A549 (cell line): ENCODE data around the gene CDH2. TPM values are rescaled to one million over a fixed set of nuclear protein-coding genes. Genes with fewer than 3 reads are reported as not detected.
A peak's percentile ranks its signal among the peaks of the same experiment; 100 is the strongest.

ENCODE experiments used
- ATAC-seq, 2 experiments: fragments of 200-7000 bp in 1 of 2; fragments of >200 bp in 1 of 2; cut with Nextera tagmentation in 1 of 2; cut with Tn5 transposase in 1 of 2; 3 replicates each; pipeline versions ENCODE4 v1.8.0 to v1.9.1; 2018 to 2020; ENCODE audit warnings: mild to moderate bottlenecking in 1 of 2, moderate library complexity in 1 of 2
- CTCF ChIA-PET: fragments of 300-600 bp; sonication (Branson Sonifier 250); formaldehyde crosslinking; extraction: SDS; loops from one replicate; lab custom pipeline; 2021; ENCODE audit warnings: antibody characterized with exemption, inconsistent platforms; lab: Yijun Ruan, JAX
- POLR2A ChIA-PET: fragments of 350-600 bp; formaldehyde crosslinking; extraction: SDS; loops from one replicate; lab custom pipeline; 2021; ENCODE audit warnings: antibody characterized with exemption, inconsistent platforms; lab: Yijun Ruan, JAX
- DNase-seq, 2 experiments: peaks; one replicate each; pipeline versions ENCODE4 v3.0.0 to v3.0.0-alpha.2; 2011 to 2016; ENCODE audit warnings: low read depth in 1 of 2, low spot score in 1 of 2
- FAIRE-seq: peaks from 2 replicates; lab custom pipeline; 2011; peaks lifted over from hg19 to GRCh38; lab: Jason Lieb, UNC
- H3K27ac ChIP-seq, 2 experiments: fragments of >200 bp; sonication (Bioruptor Twin); formaldehyde crosslinking; 3 replicates each; pipeline ENCODE4 v1.5.1; 2016 to 2017
- H3K4me1 ChIP-seq: fragments of >200 bp; sonication (Bioruptor Twin); formaldehyde crosslinking; 3 replicates; pipeline ENCODE4 v1.6.1; 2016
- H3K4me2 ChIP-seq: fragments of >200 bp; sonication (Bioruptor Twin); formaldehyde crosslinking; 3 replicates; pipeline ENCODE4 v1.6.1; 2016
- H3K4me3 ChIP-seq: fragments of >200 bp; sonication (Bioruptor Twin); formaldehyde crosslinking; 3 replicates; pipeline ENCODE4 v1.5.1; 2016
- H3K9me3 ChIP-seq: fragments of >200 bp; sonication (Bioruptor Twin); formaldehyde crosslinking; 3 replicates; pipeline ENCODE4 v1.6.1; 2016
- CHD2 ChIP-seq: fragments of 150-350 bp; IDR thresholded peaks from 2 replicates; pipeline ENCODE4 v1.6.1; 2014; ENCODE audit warnings: low read length; ENCODE audit not compliant: partially characterized antibody
- EP300 ChIP-seq, 2 experiments: fragments of >200 bp; sonication (Bioruptor Twin); formaldehyde crosslinking; IDR thresholded peaks; 2 replicates in 1 of 2; 3 replicates in 1 of 2; pipeline ENCODE4 v1.6.1; 2016 to 2017
- FOSB ChIP-seq: fragments of 250-450 bp; sonication (Bioruptor Pico); IDR thresholded peaks from 2 replicates; pipeline ENCODE4 v1.5.0; 2020; ENCODE audit warnings: mild to moderate bottlenecking, moderate library complexity
- FOSL2 ChIP-seq, 2 experiments: fragments of 450-650 bp in 1 of 2; fragments of >200 bp in 1 of 2; sonication (Bioruptor Twin) in 1 of 2; formaldehyde crosslinking; IDR thresholded peaks; 2 replicates each; pipeline versions ENCODE4 v1.5.0 to v1.6.1; 2016 to 2020; ENCODE audit warnings: mild to moderate bottlenecking in 1 of 2, moderate library complexity in 1 of 2
- KDM1A ChIP-seq: fragments of 200-600 bp; sonication (generic); IDR thresholded peaks from 2 replicates; pipeline ENCODE4 v1.6.1; 2016; ENCODE audit warnings: low read depth, mild to moderate bottlenecking
- MYC ChIP-seq: IDR thresholded peaks from 2 replicates; pipeline ENCODE4 v1.6.1; 2012; ENCODE audit warnings: mild to moderate bottlenecking, inconsistent platforms, low read length, improper control_type of control experiment, borderline replicate concordance
- NFE2L2 ChIP-seq: fragments of 150-350 bp; conservative IDR thresholded peaks from 2 replicates; pipeline ENCODE4 v1.6.1; 2014; ENCODE audit warnings: low read length
- PHF8 ChIP-seq: fragments of 200-600 bp; sonication (generic); IDR thresholded peaks from 2 replicates; pipeline ENCODE4 v1.6.1; 2016; ENCODE audit warnings: low read depth, mild to moderate bottlenecking, antibody characterized with exemption, moderate library complexity, borderline replicate concordance
- POLR2A ChIP-seq: IDR thresholded peaks from 2 replicates; pipeline ENCODE4 v1.6.1; 2012; ENCODE audit warnings: mild to moderate bottlenecking, low read length
- RFX5 ChIP-seq: fragments of 450-650 bp; IDR thresholded peaks from 2 replicates; pipeline ENCODE4 v1.7.1; 2014; ENCODE audit warnings: antibody characterized with exemption, mild to moderate bottlenecking, moderate library complexity
- SMC3 ChIP-seq: fragments of >200 bp; sonication (Bioruptor Twin); formaldehyde crosslinking; IDR thresholded peaks from 3 replicates; pipeline ENCODE4 v1.6.1; 2018; ENCODE audit warnings: inconsistent platforms
- ZSCAN20 ChIP-seq: fragments of 250-450 bp; sonication (Bioruptor Pico); IDR thresholded peaks from 2 replicates; pipeline ENCODE4 v1.8.0; 2022; ENCODE audit warnings: mild to moderate bottlenecking, moderate library complexity
- WGBS: methylation state at CpG from one replicate; pipeline ENCODE4 v1.1.6; 2017; ENCODE audit errors: missing lambda C conversion rate; 5-methylcytosine and 5-hydroxymethylcytosine counted together
- polyA plus RNA-seq, 4 experiments: library from polyadenylated mRNA; depleted of rRNA in 3 of 4; stranded (reverse); fragments of >200 nt; fragmentation: RNase III in 1 of 4; extraction: RNeasy Plus Mini Kit Qiagen cat#74134 plus additional on column Dnase treatment in 1 of 4; gene quantifications; 2 replicates in 3 of 4; 3 replicates in 1 of 4; pipeline ENCODE4 v1.2.3, GENCODE V29; 2011 to 2017
- TF ChIP-seq, protein P1 (sequence below): fragments of 150-350 bp; IDR thresholded peaks from 2 replicates; pipeline ENCODE4 v1.6.1; 2014; ENCODE audit warnings: low read depth, mild to moderate bottlenecking, low read length
- TF ChIP-seq, protein P2 (sequence below): fragments of 250-450 bp; sonication (Bioruptor Pico); IDR thresholded peaks from 2 replicates; pipeline ENCODE4 v1.5.0; 2020; ENCODE audit warnings: low read depth, mild to moderate bottlenecking, moderate library complexity
- TF ChIP-seq, protein P3 (sequence below): fragments of 200-600 bp; sonication (generic); IDR thresholded peaks from 2 replicates; pipeline ENCODE4 v1.6.1; 2016; ENCODE audit warnings: antibody characterized with exemption, mild to moderate bottlenecking, moderate library complexity
- TF ChIP-seq, protein P4 (sequence below): IDR thresholded peaks from 2 replicates; pipeline ENCODE4 v1.6.1; 2012

CDH2 gene
- polyA plus RNA-seq, 2 of the 4 experiments (the other 2 are of a cell fraction) = 54.0 to 71.9 TPM

DNA sequence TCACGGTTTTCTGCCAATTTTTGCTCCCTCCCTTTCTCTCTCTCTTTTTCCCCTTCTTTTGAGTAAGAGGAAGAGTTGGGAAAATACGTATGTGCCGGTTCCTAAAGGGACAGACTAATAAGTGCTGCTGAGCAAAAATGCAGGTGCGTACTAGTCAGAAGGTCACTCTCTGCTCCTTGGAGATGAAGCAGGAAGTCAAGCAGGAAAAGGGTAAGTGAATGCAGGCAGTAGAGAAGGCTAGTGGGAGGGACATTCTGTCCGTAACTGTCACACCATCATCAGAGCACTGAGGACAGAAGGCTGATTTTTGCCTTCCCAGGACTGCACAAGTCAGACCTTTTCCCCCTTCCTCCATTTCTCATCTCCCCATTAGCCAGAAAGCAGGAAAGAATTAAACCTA is 105.7 kb downstream of the CDH2 start:
- 51% methylated on average over 5 of the region's 5 CpGs for WGBS
- peak overlapping the region; percentile 9 to 69; a peak in 2 of 6 replicates for H3K27ac ChIP-seq
- no peak overlapping the region for H3K4me3 ChIP-seq
- peaks cover 43% of the 10 kb centered on the region for H3K4me1 ChIP-seq
- CTCF ChIA-PET = no interaction called here
- POLR2A ChIA-PET = no interaction called here
- H3K4me2 ChIP-seq = peak overlapping the region; percentile 34
- TF ChIP-seq, protein P1, sequence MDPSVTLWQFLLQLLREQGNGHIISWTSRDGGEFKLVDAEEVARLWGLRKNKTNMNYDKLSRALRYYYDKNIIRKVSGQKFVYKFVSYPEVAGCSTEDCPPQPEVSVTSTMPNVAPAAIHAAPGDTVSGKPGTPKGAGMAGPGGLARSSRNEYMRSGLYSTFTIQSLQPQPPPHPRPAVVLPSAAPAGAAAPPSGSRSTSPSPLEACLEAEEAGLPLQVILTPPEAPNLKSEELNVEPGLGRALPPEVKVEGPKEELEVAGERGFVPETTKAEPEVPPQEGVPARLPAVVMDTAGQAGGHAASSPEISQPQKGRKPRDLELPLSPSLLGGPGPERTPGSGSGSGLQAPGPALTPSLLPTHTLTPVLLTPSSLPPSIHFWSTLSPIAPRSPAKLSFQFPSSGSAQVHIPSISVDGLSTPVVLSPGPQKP = no peak
- TF ChIP-seq FOSL2 (IDR thresholded peaks at IDR 0.05) = no peak
- TF ChIP-seq FOSL2 (CRISPR knock-in tag; IDR thresholded peaks at IDR 0.05) = no peak
- TF ChIP-seq POLR2A = no peak
- no peak for TF ChIP-seq PHF8
- no peak for TF ChIP-seq NFE2L2
- no peak for TF ChIP-seq SMC3
- no peak for TF ChIP-seq CHD2
- TF ChIP-seq, protein P2, sequence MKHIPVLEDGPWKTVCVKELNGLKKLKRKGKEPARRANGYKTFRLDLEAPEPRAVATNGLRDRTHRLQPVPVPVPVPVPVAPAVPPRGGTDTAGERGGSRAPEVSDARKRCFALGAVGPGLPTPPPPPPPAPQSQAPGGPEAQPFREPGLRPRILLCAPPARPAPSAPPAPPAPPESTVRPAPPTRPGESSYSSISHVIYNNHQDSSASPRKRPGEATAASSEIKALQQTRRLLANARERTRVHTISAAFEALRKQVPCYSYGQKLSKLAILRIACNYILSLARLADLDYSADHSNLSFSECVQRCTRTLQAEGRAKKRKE (CRISPR knock-in tag) = no peak
- no peak for TF ChIP-seq FOSB (CRISPR knock-in tag)
- no peak for TF ChIP-seq MYC
- FAIRE-seq (no peak), ATAC-seq (peak in 1 of 2 experiments; percentile 45; a peak in 2 of 6 replicates), DNase-seq (no peak)
- H3K9me3 ChIP-seq = peaks cover 5% of the 10 kb centered on the region; the same call in 1 of the 3 replicates

DNA sequence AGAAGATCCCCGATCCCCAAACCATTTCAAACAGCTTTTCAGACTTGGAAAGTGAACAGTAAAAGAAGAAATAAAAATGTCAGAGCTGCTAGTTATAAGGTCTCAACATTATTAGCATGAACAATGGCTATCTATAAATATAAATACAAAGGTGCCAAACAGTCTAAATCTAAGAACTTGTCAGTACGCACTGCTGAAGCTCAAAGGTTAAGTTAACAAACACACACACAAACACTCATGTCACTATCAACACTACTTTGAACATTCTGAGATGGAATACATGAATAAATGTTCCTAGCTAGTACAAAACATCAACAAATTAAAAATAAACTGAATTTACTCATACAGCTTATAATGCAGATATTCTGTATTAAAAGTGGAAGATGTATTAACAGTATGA is 108.7 kb downstream of the CDH2 start:
- POLR2A ChIA-PET = no interaction called here
- TF ChIP-seq ZSCAN20 (CRISPR knock-in tag) (no peak), RFX5 (no peak), EP300 (IDR thresholded peaks at IDR 0.05) (no peak)
- CTCF ChIA-PET = no interaction called here
- Histone ChIP-seq H3K27ac (peak overlapping the region in 1 of 2 experiments; percentile 59; a peak in 2 of 6 replicates), H3K9me3 (peaks cover 5% of the 10 kb centered on the region; the same call in 1 of the 3 replicates), H3K4me3 (no peak overlapping the region), H3K4me2 (no peak overlapping the region), H3K4me1 (peaks cover 39% of the 10 kb centered on the region)
- ATAC-seq (no peak), DNase-seq (no peak), FAIRE-seq (no peak)
- 88% methylated on average over 2 of the region's 2 CpGs for WGBS

DNA sequence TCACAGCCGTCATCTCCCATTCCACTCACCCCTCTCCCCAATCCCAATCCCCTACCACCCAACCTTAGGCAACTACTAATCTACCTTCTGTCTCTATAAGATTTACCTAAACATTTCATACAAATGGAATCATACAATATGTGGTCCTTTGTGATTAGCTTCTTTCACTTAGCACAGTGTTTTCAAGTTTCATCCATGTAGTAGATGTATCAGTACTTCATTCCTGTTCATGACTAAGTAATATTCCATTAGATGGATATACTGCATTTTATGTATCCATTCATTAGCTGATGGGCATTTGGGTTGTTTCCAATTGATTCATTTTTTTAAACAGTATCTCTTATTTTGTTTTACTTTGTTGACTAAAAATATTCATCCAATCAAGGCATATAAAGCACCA is 109.6 kb downstream of the CDH2 start:
- Histone ChIP-seq H3K4me1 (peaks cover 45% of the 10 kb centered on the region), H3K4me3 (no peak overlapping the region), H3K27ac (peak overlapping the region; percentile 75 to 82; a peak in 5 of 6 replicates), H3K9me3 (peaks cover 5% of the 10 kb centered on the region; the same call in 1 of the 3 replicates), H3K4me2 (no peak overlapping the region)
- ATAC-seq (no peak), FAIRE-seq (no peak), DNase-seq (no peak)
- ChIA-PET CTCF (interaction anchor here (0.8 kb wide), 1 partner anchor 41 kb away, joined by 3 read pairs; no protein-coding TSS in a partner anchor), POLR2A (no interaction called here)
- TF ChIP-seq, protein P3, sequence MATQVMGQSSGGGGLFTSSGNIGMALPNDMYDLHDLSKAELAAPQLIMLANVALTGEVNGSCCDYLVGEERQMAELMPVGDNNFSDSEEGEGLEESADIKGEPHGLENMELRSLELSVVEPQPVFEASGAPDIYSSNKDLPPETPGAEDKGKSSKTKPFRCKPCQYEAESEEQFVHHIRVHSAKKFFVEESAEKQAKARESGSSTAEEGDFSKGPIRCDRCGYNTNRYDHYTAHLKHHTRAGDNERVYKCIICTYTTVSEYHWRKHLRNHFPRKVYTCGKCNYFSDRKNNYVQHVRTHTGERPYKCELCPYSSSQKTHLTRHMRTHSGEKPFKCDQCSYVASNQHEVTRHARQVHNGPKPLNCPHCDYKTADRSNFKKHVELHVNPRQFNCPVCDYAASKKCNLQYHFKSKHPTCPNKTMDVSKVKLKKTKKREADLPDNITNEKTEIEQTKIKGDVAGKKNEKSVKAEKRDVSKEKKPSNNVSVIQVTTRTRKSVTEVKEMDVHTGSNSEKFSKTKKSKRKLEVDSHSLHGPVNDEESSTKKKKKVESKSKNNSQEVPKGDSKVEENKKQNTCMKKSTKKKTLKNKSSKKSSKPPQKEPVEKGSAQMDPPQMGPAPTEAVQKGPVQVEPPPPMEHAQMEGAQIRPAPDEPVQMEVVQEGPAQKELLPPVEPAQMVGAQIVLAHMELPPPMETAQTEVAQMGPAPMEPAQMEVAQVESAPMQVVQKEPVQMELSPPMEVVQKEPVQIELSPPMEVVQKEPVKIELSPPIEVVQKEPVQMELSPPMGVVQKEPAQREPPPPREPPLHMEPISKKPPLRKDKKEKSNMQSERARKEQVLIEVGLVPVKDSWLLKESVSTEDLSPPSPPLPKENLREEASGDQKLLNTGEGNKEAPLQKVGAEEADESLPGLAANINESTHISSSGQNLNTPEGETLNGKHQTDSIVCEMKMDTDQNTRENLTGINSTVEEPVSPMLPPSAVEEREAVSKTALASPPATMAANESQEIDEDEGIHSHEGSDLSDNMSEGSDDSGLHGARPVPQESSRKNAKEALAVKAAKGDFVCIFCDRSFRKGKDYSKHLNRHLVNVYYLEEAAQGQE = no peak
- TF ChIP-seq KDM1A = no peak
- TF ChIP-seq, protein P4, sequence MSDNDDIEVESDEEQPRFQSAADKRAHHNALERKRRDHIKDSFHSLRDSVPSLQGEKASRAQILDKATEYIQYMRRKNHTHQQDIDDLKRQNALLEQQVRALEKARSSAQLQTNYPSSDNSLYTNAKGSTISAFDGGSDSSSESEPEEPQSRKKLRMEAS = no peak
- WGBS = 39% methylated on average over 1 of the region's 1 CpG
